Measurements from ENCODE around the gene COX8A. TPM values are rescaled to one million over a fixed set of nuclear protein-coding genes. Genes with fewer than 3 reads are reported as not detected.

The COX8A gene
- total and polyA plus RNA-seq, 2 of the 8 experiments (the other 6 are each of a cell fraction or from before 2014, with no cell fraction given) = 365 to 1,720 TPM

DNA sequence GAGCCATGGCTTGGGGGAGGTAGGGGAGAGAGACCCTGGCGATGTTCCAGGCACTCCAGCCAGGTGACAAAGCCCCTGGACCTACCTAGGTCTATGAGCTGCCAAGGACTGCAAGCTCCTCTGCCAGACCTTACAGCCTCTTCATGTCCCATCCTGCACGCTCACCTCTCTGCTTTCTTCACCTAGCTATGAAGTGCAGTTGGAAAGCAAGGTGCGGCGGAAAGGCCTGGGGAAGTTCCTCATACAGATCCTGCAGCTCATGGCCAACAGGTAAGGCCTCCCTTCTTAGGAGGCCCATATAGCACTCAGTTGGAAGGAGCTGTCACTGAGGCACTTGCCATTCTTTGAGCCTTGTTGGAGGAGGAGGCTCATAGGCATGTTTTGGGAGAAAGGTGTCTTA, 21.9 kb upstream of the COX8A start:
- Histone ChIP-seq H4K5ac (ENCODE audit: insufficient read length, low read depth, low read length) (no peak overlapping the region), H4K20me1 (replicated peaks in 1 of 2; ENCODE audit: control insufficient read depth in 1 of 2, insufficient read depth in 2 of 2, low read length in 2 of 2) (peaks cover 0 to 5% of the 10 kb centered on the region in 2 experiments), H3K18ac (ENCODE audit: extremely low read depth, low read length) (no peak overlapping the region), H3K23ac (ENCODE audit: insufficient read length) (no peak overlapping the region), H3K4ac (replicated peaks; ENCODE audit: insufficient read length, low read depth, low read length) (no peak overlapping the region), H4K8ac (ENCODE audit: extremely low read depth, insufficient read depth, low read length) (no peak overlapping the region), H2BK20ac (ENCODE audit: low read length) (no peak overlapping the region), H3K27me3 (replicated peaks in 1 of 4; ENCODE audit: control insufficient read depth in 3 of 4, extremely low read depth in 1 of 4, insufficient read depth in 3 of 4, low read length in 3 of 4) (no peaks in the 10 kb centered on the region), H3K36me3 (ENCODE audit: control insufficient read depth in 2 of 4, insufficient read depth in 4 of 4, low read length in 3 of 4) (peaks cover 17 to 36% (median 22%) of the 10 kb centered on the region in 4 experiments; a peak in 7 of 8 replicates), H2AK5ac (ENCODE audit: low read depth, low read length) (no peak overlapping the region), H2BK12ac (ENCODE audit: low read depth, low read length) (no peak overlapping the region), H3K9ac (replicated peaks in 1 of 4; ENCODE audit: extremely low read depth in 1 of 4, low read depth in 3 of 4, low read length in 3 of 4) (no peak overlapping the region), H2BK5ac (ENCODE audit: low read depth, low read length) (no peak overlapping the region), H2BK15ac (ENCODE audit: low read length) (no peak overlapping the region), H4K91ac (replicated peaks; ENCODE audit: insufficient read length, low read length) (no peak overlapping the region), H3K79me2 (ENCODE audit: control insufficient read depth in 1 of 2, insufficient read depth in 2 of 2, low read length in 2 of 2) (no peaks in the 10 kb centered on the region), H2BK120ac (replicated peaks; ENCODE audit: low read depth, low read length) (no peak overlapping the region), H3K4me3 (ENCODE audit: extremely low read depth in 1 of 4, insufficient read depth in 2 of 4, low read depth in 3 of 4, low read length in 4 of 4) (no peak overlapping the region), H3K23me2 (ENCODE audit: low read depth, low read length) (no peaks in the 10 kb centered on the region), H2AFZ (ENCODE audit: low read length) (no peak overlapping the region), H3K14ac (ENCODE audit: insufficient read length) (no peak overlapping the region), H3K4me2 (ENCODE audit: insufficient read depth in 1 of 2, low read depth in 2 of 2, low read length in 2 of 2) (no peak overlapping the region), H3K9me3 (ENCODE audit: insufficient read depth in 2 of 2, low read depth in 1 of 2, low read length in 1 of 2) (no peaks in the 10 kb centered on the region), H3K56ac (replicated peaks; ENCODE audit: insufficient read length, low read depth, low read length) (no peak overlapping the region), H3K4me1 (replicated peaks in 1 of 4; ENCODE audit: control insufficient read depth in 3 of 4, insufficient read depth in 4 of 4, low read length in 3 of 4) (no peaks in the 10 kb centered on the region), H3K27ac (ENCODE audit: low read depth, low read length) (no peak overlapping the region), H3K79me1 (ENCODE audit: low read depth, low read length) (no peaks in the 10 kb centered on the region)
- DNase-seq (ENCODE audit: low read depth in 1 of 2, low spot score in 2 of 2) = no peak
- no peak for FAIRE-seq
- POLR2A ChIA-PET (ENCODE audit: partially characterized antibody) = interaction anchor here (0.5 to 4.2 kb wide), 7 partner anchors 9 to 105 kb away, joined by 3 to 31 read pairs (median 3); partner anchors contain the start of genes COX8A and NAA40
- WGBS, 2 experiments (ENCODE audit: extremely low coverage in 1 of 2, insufficient coverage in 1 of 2, insufficient read length in 1 of 2, insufficient replicate concordance in 2 of 2, low coverage in 1 of 2, low lambda C conversion rate in 2 of 2, missing lambda C conversion rate in 1 of 2) = 97% methylated on average over 4 of the region's 4 CpGs; no CpG with 5 or more reads in 1 of the 2 experiments
- CTCF ChIA-PET (ENCODE audit: partially characterized antibody) = interaction anchor here (0.6 to 1.7 kb wide), 9 partner anchors 9 to 142 kb away, joined by 3 to 9 read pairs (median 4); no protein-coding TSS in a partner anchor
- no peak for TF ChIP-seq KDM5A (IDR thresholded peaks at IDR 0.05; ENCODE audit: low read length)
- TF ChIP-seq RAD21 (IDR thresholded peaks at IDR 0.05 in 1 of 2, conservative IDR thresholded peaks at IDR 0.05 in 1 of 2; ENCODE audit: low read depth in 2 of 2, low read length in 2 of 2) = no peak
- no peak for TF ChIP-seq EP300 (IDR thresholded peaks at IDR 0.05; ENCODE audit: borderline replicate concordance in 1 of 2, low read depth in 2 of 2, low read length in 2 of 2)
- TF ChIP-seq JUN (IDR thresholded peaks at IDR 0.05; ENCODE audit: low read depth, low read length) = no peak
- TF ChIP-seq KDM1A (IDR thresholded peaks at IDR 0.05; ENCODE audit: borderline replicate concordance, low read length) = no peak
- TF ChIP-seq SP4 (IDR thresholded peaks at IDR 0.05; ENCODE audit: low read length) = no peak
- TF ChIP-seq ATF3 (IDR thresholded peaks at IDR 0.05; ENCODE audit: insufficient read depth, low read depth, low read length) = no peak
- no peak for TF ChIP-seq SP2 (IDR thresholded peaks at IDR 0.05; ENCODE audit: low read length)
- no peak for TF ChIP-seq CHD1 (IDR thresholded peaks at IDR 0.05; ENCODE audit: low read depth, low read length)
- no peak for TF ChIP-seq RNF2 (IDR thresholded peaks at IDR 0.05; ENCODE audit: borderline replicate concordance, low read depth, low read length, missing control alignments, poor library complexity, severe bottlenecking)
- no peak for TF ChIP-seq GABPA (IDR thresholded peaks at IDR 0.05; ENCODE audit: borderline replicate concordance, insufficient read depth, low read length)
- TF ChIP-seq E2F6 (IDR thresholded peaks at IDR 0.05) = no peak
